Nephron progenitor cell (in vitro differentiated cells): ENCODE data around the gene KIR2DL3.
"Not testable (repeated sequence)": the region's sequence is repeated elsewhere in the genome, so short reads cannot be mapped to it uniquely, and the experiment has no call there.

ENCODE experiments used
- DNase-seq: peaks from one replicate; pipeline ENCODE4 v3.0.0; 2021
- H3K27ac Mint-ChIP-seq: 2 replicates; pipeline ENCODE4 v1.8.0; 2021; ENCODE audit warnings: mild to moderate bottlenecking, moderate library complexity, mixed read lengths
- H3K27me3 Mint-ChIP-seq: 2 replicates; pipeline ENCODE4 v1.8.0; 2021; ENCODE audit warnings: mild to moderate bottlenecking, low read depth, mixed read lengths; ENCODE audit not compliant: poor library complexity
- H3K36me3 Mint-ChIP-seq: 2 replicates; pipeline ENCODE4 v1.8.0; 2021; ENCODE audit warnings: low read depth, mixed read lengths
- H3K4me1 Mint-ChIP-seq: 2 replicates; pipeline ENCODE4 v1.8.0; 2021; ENCODE audit warnings: mixed read lengths
- H3K4me3 Mint-ChIP-seq: 2 replicates; pipeline ENCODE4 v1.8.0; 2021; ENCODE audit warnings: mild to moderate bottlenecking, moderate library complexity, mixed read lengths
- H3K9me3 Mint-ChIP-seq: 2 replicates; pipeline ENCODE4 v1.8.0; 2021; ENCODE audit warnings: mild to moderate bottlenecking, moderate library complexity, mixed read lengths
- TF ChIP-seq, protein P1 (sequence below): fragments of 200-600 bp; sonication (generic); IDR thresholded peaks from 2 replicates; pipeline ENCODE4 v1.5.0; 2021; ENCODE audit warnings: antibody characterized with exemption

The KIR2DL3 gene

DNA sequence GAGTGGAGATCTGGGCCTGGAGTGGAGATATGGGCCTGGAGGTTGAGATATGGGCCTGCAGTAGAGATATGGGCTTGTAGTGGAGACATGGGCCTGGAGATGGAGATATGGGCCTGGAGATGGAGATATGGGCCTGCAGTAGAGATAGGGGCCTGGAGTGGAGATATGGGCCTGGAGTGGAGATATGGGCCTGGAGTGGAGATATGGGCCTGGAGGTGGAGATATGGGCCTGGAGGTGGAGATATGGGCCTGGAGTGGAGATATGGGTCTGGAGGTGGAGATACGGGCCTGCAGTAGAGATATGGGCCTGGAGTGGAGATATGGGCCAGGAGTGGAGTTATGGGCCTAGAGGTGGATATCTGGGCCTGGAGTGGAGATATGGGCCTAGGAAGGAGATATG lies 402 bp downstream of the KIR2DL3 start:
- Mint-ChIP-seq H3K4me3 (no peak overlapping the region), H3K27ac (no peak overlapping the region), H3K36me3 (no peaks in the 10 kb centered on the region), H3K27me3 (peaks cover 6% of the 10 kb centered on the region), H3K4me1 (no peaks in the 10 kb centered on the region), H3K9me3 (peaks cover 92% of the 10 kb centered on the region)
- TF ChIP-seq, protein P1, sequence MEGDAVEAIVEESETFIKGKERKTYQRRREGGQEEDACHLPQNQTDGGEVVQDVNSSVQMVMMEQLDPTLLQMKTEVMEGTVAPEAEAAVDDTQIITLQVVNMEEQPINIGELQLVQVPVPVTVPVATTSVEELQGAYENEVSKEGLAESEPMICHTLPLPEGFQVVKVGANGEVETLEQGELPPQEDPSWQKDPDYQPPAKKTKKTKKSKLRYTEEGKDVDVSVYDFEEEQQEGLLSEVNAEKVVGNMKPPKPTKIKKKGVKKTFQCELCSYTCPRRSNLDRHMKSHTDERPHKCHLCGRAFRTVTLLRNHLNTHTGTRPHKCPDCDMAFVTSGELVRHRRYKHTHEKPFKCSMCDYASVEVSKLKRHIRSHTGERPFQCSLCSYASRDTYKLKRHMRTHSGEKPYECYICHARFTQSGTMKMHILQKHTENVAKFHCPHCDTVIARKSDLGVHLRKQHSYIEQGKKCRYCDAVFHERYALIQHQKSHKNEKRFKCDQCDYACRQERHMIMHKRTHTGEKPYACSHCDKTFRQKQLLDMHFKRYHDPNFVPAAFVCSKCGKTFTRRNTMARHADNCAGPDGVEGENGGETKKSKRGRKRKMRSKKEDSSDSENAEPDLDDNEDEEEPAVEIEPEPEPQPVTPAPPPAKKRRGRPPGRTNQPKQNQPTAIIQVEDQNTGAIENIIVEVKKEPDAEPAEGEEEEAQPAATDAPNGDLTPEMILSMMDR = no peak
- no peak for DNase-seq

DNA sequence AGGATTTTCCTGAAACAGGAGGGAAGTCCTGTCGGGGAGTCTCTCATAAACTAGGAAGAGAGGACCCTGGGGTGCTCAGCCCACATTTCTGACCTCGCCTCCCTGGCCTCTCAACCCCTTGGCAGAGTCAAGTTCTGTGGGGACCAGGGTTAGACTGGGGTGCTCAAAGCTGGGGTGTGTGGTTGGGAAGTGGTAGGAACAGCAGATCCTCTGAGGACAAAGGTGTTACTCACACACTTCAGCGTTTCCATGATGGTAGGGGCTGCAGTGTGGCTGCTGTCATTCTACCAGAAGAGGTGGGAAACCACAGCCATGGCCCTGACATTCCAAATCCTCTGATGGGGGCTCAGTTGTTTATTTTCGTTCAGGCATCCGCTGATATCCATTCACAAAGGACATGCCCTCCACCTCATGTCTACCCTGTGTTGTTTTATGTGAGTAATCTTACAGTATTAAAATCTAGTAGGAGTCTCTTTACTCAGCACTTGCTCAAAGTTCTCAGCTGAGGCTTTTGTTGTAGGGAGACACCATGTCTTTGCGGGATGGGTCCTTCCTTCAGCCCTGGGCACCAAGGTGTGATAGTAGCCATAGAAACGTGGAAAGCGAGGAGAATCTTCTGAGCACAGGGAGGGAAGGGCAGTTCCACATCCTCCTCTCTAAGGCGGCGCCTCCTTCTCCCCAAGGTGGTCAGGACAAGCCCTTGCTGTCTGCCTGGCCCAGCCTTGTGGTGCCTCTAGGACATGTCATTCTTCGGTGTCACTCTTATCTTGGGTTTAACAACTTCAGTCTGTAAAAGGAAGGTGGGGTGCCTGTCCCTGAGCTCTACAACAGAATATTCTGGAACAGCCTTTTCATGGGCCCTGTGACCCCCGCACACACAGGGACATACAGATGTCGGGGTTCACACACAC lies 1.5 kb downstream of the KIR2DL3 start:
- Mint-ChIP-seq H3K27me3 (peaks cover 6% of the 10 kb centered on the region), H3K27ac (no peak overlapping the region), H3K9me3 (peaks cover 91% of the 10 kb centered on the region), H3K36me3 (no peaks in the 10 kb centered on the region), H3K4me1 (no peaks in the 10 kb centered on the region), H3K4me3 (no peak overlapping the region)
- no peak for DNase-seq
- TF ChIP-seq, protein P1 = no peak

DNA sequence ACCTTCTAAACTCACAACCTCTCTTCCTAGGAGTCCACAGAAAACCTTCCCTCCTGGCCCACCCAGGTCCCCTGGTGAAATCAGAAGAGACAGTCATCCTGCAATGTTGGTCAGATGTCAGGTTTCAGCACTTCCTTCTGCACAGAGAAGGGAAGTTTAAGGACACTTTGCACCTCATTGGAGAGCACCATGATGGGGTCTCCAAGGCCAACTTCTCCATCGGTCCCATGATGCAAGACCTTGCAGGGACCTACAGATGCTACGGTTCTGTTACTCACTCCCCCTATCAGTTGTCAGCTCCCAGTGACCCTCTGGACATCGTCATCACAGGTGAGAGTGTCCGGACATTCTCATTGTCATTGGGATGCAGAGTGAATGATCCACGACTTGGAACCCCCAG lies 3.6 kb downstream of the KIR2DL3 start:
- H3K36me3 Mint-ChIP-seq, H3K4me1 Mint-ChIP-seq, H3K27ac Mint-ChIP-seq, H3K27me3 Mint-ChIP-seq, H3K4me3 Mint-ChIP-seq, DNase-seq: not testable (repeated sequence)
- H3K9me3 Mint-ChIP-seq = peaks cover 91% of the 10 kb centered on the region

DNA sequence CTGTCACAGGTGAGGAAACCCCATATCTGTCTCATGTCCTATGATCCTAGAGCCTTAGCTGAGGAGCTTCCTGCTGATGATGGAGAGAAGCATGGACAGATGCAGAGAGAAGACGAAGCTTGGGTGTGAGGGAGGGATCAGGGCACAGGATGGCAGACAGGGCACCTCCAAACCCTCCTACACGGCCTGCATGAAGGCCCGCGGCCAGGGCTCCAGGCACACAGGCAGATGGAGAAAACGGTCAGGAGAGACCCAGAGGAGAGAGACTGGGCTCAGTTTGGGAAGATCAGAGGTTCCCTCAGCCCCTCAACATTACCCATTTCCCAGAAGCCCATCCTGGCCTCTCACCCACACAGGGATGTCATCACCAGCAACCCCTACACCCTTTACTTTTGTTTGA lies 5.8 kb downstream of the KIR2DL3 start:
- peaks cover 92% of the 10 kb centered on the region for H3K9me3 Mint-ChIP-seq
- H3K27ac Mint-ChIP-seq, H3K4me1 Mint-ChIP-seq, H3K4me3 Mint-ChIP-seq, H3K27me3 Mint-ChIP-seq, DNase-seq, H3K36me3 Mint-ChIP-seq: not testable (repeated sequence)

DNA sequence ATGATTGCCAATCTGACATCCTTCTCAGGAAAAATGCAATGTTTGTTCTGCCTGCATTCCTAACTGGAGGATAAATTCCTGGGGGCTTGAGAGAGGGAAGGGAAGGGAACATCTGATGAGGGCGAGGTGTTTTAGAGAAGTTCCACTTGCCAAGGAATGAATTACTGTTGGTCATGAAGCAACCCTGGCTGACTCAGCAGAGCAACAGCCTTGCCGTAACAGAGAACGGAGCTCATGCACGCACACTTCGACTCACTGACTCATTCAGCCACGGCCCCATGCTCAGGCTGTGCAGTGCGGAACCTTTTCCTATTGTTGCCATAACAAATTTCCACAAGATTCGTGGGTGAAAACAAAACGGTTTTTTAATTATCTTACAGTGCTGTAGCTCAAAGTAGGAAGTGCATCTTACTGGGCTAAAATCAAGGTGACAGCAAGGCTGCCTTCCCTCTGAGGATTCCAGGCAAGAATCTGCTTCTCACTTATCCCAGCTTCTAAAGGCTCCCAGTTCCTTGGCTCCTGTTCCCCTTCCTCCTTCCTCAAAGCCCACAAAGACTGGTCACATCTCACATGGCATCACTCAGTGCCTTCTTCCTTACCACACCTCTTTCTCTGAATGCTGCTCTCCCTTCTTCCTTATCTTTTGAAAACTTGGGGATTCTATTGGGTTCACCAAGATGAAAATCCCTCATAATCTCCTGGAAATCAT lies 9.5 kb downstream of the KIR2DL3 start:
- H3K27ac Mint-ChIP-seq, H3K4me3 Mint-ChIP-seq, H3K4me1 Mint-ChIP-seq, DNase-seq, H3K36me3 Mint-ChIP-seq, H3K27me3 Mint-ChIP-seq: not testable (repeated sequence)
- peaks cover 86% of the 10 kb centered on the region for H3K9me3 Mint-ChIP-seq

DNA sequence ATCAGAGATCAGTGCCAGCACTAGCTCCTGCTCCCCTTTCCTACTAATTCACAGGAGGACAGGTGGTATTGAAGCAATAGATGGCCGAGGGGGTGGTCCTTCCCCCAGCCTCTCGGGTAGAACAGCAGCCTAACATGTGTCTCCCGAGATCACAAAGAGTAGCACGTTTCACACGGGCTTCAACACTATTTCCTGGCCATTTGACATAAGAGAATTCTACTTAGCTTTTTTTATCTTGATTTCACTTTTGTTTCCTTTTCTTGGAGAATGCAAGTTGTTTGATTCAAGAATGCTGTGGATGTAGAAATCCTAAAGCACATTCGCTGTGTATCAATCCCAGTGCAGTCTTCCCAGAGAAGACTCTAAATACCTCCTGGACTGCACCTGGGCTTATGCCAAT lies 12.0 kb downstream of the KIR2DL3 start:
- H3K4me1 Mint-ChIP-seq, H3K27ac Mint-ChIP-seq, H3K4me3 Mint-ChIP-seq, H3K36me3 Mint-ChIP-seq, DNase-seq, H3K27me3 Mint-ChIP-seq: not testable (repeated sequence)
- peaks cover 80% of the 10 kb centered on the region for H3K9me3 Mint-ChIP-seq

DNA sequence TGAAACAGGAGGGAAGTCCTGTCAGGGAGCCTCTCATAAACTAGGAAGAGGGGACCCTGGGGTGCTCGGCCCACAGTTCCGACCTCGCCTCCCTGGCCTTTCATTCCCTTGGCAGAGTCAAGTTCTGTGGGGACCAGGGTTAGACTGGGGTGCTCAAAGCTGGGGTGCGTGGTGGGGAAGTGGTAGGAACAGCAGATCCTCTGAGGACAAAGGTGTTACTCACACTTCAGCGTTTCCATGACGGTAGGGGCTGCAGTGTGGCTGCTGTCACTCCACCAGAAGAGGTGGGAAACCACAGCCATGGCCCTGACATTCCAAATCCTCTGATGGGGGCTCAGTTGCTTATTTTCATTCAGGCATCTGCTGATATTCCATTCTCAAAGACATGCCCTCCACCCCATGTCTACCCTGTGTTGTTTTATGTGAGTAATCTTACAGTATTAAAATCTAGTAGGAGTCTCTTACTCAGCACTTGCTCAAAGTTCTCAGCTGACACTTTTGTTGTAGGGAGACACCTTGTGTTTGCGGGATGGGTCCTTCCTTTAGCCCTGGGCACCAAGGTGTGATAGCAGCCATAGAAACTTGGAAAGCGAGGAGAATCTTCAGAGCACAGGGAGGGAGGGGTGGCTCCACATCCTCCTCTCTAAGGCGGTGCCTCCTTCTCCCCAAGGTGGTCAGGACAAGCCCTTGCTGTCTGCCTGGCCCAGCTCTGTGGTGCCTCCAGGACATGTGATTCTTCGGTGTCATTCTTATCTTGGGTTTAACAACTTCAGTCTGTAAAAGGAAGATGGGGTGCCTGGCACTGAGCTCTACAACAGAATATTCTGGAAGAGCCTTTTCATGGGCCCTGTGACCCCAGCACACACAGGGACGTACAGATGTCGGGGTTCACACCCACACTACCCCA lies 18.1 kb downstream of the KIR2DL3 start:
- not testable (repeated sequence) for H3K4me1 Mint-ChIP-seq, H3K36me3 Mint-ChIP-seq, H3K4me3 Mint-ChIP-seq, DNase-seq, H3K27me3 Mint-ChIP-seq, H3K27ac Mint-ChIP-seq
- peaks cover 89% of the 10 kb centered on the region for H3K9me3 Mint-ChIP-seq

DNA sequence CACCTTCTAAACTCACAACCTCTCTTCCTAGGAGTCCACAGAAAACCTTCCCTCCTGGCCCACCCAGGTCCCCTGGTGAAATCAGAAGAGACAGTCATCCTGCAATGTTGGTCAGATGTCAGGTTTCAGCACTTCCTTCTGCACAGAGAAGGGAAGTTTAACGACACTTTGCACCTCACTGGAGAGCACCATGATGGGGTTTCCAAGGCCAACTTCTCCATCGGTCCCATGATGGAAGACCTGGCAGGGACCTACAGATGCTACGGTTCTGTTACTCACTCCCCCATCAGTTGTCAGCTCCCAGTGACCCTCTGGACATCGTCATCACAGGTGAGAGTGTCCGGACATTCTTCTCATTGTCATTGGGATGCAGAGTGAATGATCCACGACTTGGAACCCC lies 20.3 kb downstream of the KIR2DL3 start:
- not testable (repeated sequence) for H3K36me3 Mint-ChIP-seq, H3K27me3 Mint-ChIP-seq, H3K4me3 Mint-ChIP-seq, H3K4me1 Mint-ChIP-seq, H3K27ac Mint-ChIP-seq, DNase-seq
- peaks cover 90% of the 10 kb centered on the region for H3K9me3 Mint-ChIP-seq

DNA sequence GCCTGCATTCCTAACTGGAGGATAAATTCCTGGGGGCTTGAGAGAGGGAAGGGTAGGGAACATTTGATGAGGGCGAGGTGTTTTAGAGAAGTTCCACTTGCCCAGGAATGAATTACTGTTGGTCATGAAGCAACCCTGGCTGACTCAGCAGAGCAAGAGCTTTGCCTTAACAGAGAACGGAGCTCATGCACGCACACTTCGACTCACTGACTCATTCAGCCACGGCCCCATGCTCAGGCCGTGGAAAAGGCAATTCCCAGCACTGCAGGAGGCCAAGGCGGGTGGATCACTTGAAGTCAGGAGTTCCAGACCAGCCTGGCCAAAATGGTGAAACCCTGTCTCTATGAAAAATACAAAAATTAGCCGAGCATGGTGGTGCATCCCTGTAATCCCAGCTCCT lies 25.9 kb downstream of the KIR2DL3 start:
- not testable (repeated sequence) for H3K4me3 Mint-ChIP-seq
- peaks cover 94% of the 10 kb centered on the region for H3K9me3 Mint-ChIP-seq

DNA sequence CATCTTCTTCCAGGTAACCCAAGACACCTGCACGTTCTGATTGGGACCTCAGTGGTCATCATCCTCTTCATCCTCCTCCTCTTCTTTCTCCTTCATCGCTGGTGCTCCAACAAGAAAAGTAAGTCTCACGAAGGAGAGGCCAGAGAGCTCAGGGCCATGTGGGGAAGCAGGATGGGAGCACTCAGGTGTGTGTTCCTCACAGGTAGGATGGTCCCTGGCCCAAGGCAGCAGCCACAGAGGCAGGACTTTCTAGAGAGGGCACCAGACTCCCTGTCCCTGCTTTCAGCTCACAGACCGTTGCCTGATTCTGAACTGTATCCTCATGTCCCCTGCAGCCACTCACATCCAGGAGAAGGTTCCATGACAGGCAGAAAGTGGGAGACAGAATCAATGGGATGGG lies 28.2 kb downstream of the KIR2DL3 start:
- not testable (repeated sequence) for H3K27ac Mint-ChIP-seq, H3K36me3 Mint-ChIP-seq, H3K27me3 Mint-ChIP-seq, H3K4me1 Mint-ChIP-seq, DNase-seq, H3K4me3 Mint-ChIP-seq
- peaks cover 94% of the 10 kb centered on the region for H3K9me3 Mint-ChIP-seq

More for the DNA sequence above, 25.9 kb downstream of the KIR2DL3 start:
- not testable (repeated sequence) for DNase-seq, H3K4me1 Mint-ChIP-seq, H3K27me3 Mint-ChIP-seq, H3K27ac Mint-ChIP-seq, H3K36me3 Mint-ChIP-seq

DNA sequence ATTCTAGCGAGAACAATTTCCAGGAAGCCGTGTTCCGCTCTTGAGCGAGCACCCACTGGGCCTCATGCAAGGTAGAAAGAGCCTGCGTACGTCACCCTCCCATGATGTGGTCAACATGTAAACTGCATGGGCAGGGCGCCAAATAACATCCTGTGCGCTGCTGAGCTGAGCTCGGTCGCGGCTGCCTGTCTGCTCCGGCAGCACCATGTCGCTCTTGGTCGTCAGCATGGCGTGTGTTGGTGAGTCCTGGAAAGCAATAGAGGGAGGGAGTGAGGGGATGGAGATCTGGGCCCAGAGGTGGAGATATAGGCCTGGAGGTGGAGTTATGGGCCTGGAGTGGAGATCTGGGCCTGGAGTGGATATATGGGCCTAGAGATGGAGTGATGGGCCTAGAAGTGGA lies 31.3 kb downstream of the KIR2DL3 start, which contains the start of gene KIR2DL1:
Gene KIR2DL1, plus strand, starts transcription at position 148 of the 400 bp plus-strand sequence. Its CDS starts 58 bp downstream, at position 206.
- H3K27ac Mint-ChIP-seq, H3K4me1 Mint-ChIP-seq, H3K27me3 Mint-ChIP-seq, DNase-seq, H3K4me3 Mint-ChIP-seq, H3K36me3 Mint-ChIP-seq: not testable (repeated sequence)
- H3K9me3 Mint-ChIP-seq = peaks cover 95% of the 10 kb centered on the region

DNA sequence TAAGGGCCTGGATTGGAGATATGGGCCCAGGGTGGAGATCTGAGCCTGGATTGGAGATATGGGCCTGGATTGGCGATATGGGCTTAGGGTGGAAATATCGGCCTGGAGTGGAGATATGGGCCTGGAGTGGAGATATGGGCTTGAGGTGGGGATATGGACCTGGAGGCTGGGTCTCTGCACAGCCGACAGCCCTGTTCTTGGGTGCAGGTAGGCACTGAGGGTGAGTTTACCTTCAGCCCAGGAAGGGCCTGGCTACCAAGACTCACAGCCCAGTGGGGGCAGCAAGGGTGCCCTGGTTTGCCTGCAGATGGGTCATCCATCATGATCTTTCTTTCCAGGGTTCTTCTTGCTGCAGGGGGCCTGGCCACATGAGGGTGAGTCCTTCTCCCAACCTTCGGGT lies 32.2 kb downstream of the KIR2DL3 start:
- not testable (repeated sequence) for H3K27me3 Mint-ChIP-seq

More for the DNA sequence above, 32.2 kb downstream of the KIR2DL3 start:
- H3K27ac Mint-ChIP-seq, H3K36me3 Mint-ChIP-seq, H3K4me1 Mint-ChIP-seq, H3K4me3 Mint-ChIP-seq, DNase-seq: not testable (repeated sequence)
- H3K9me3 Mint-ChIP-seq = peaks cover 95% of the 10 kb centered on the region
